ENCODE measurements around the gene CRIM1.

CRIM1 gene

GRCh38 chr2:36396878-36397539, 41.4 kb downstream of the CRIM1 start:
- DNase-seq (ENCODE audit: low read depth in 2 of 2) = no peak

- DNase-seq (ENCODE audit: low read depth in 2 of 2) = no peak
These were observed 42.3 kb downstream of the CRIM1 start for GRCh38 chr2:36397728-36398413.

- no peak for DNase-seq (ENCODE audit: low read depth in 2 of 2)
These were observed 43.5 kb downstream of the CRIM1 start for GRCh38 chr2:36399050-36399449.

GRCh38 chr2:36403675-36404230, 48.2 kb downstream of the CRIM1 start:
- DNase-seq (ENCODE audit: low read depth in 2 of 2) = peak; percentile 64 to 66

- no peak for DNase-seq (ENCODE audit: low read depth in 2 of 2)
These were observed 48.7 kb downstream of the CRIM1 start for GRCh38 chr2:36404318-36404717.

- no peak for DNase-seq (ENCODE audit: low read depth in 2 of 2)
These were observed 49.2 kb downstream of the CRIM1 start for GRCh38 chr2:36404754-36405153.

GRCh38 chr2:36405183-36405582, 49.6 kb downstream of the CRIM1 start:
- no peak for DNase-seq (ENCODE audit: low read depth in 2 of 2)

GRCh38 chr2:36406296-36406695, 50.7 kb downstream of the CRIM1 start:
- DNase-seq (ENCODE audit: low read depth in 2 of 2) = no peak

- DNase-seq (ENCODE audit: low read depth in 2 of 2) = no peak
These were observed 51.8 kb downstream of the CRIM1 start for GRCh38 chr2:36407413-36407812.

- no peak for DNase-seq (ENCODE audit: low read depth in 2 of 2)
These were observed 52.7 kb downstream of the CRIM1 start for GRCh38 chr2:36408198-36408703.

GRCh38 chr2:36409335-36409734, 53.8 kb downstream of the CRIM1 start:
- DNase-seq (ENCODE audit: low read depth in 2 of 2) = no peak

GRCh38 chr2:36409935-36410334, 54.4 kb downstream of the CRIM1 start:
- no peak for DNase-seq (ENCODE audit: low read depth in 2 of 2)

- DNase-seq (ENCODE audit: low read depth in 2 of 2) = no peak
These were observed 55.1 kb downstream of the CRIM1 start for GRCh38 chr2:36410681-36411080.

- DNase-seq (ENCODE audit: low read depth in 2 of 2) = no peak
These were observed 56.4 kb downstream of the CRIM1 start for GRCh38 chr2:36411962-36412444.

GRCh38 chr2:36413218-36413617, 57.6 kb downstream of the CRIM1 start:
- no peak for DNase-seq (ENCODE audit: low read depth in 2 of 2)

- DNase-seq (ENCODE audit: low read depth in 2 of 2) = no peak
These were observed 58.7 kb downstream of the CRIM1 start for GRCh38 chr2:36414307-36414706.

GRCh38 chr2:36415381-36416022, 59.9 kb downstream of the CRIM1 start:
- no peak for DNase-seq (ENCODE audit: low read depth in 2 of 2)

- no peak for DNase-seq (ENCODE audit: low read depth in 2 of 2)
These were observed 61.0 kb downstream of the CRIM1 start for GRCh38 chr2:36416370-36417165.

GRCh38 chr2:36420569-36421181, 65.1 kb downstream of the CRIM1 start:
- DNase-seq (ENCODE audit: low read depth in 2 of 2) = no peak

GRCh38 chr2:36421379-36421778, 65.8 kb downstream of the CRIM1 start:
- no peak for DNase-seq (ENCODE audit: low read depth in 2 of 2)

- no peak for DNase-seq (ENCODE audit: low read depth in 2 of 2)
These were observed 67.6 kb downstream of the CRIM1 start for GRCh38 chr2:36423172-36423571.

All from fibroblast of skin of left biceps (primary cell).